GM21619 (cell line): ENCODE measurements around the gene PLA2G4B.
A peak's percentile ranks its signal among the peaks of the same experiment; 100 is the strongest.

ENCODE experiments used
- ATAC-seq: cut with Tn5 transposase; IDR thresholded peaks from one replicate; pipeline ENCODE4 v1.9.1; 2021; ENCODE audit not compliant: unreplicated experiment

PLA2G4B gene, protein sequence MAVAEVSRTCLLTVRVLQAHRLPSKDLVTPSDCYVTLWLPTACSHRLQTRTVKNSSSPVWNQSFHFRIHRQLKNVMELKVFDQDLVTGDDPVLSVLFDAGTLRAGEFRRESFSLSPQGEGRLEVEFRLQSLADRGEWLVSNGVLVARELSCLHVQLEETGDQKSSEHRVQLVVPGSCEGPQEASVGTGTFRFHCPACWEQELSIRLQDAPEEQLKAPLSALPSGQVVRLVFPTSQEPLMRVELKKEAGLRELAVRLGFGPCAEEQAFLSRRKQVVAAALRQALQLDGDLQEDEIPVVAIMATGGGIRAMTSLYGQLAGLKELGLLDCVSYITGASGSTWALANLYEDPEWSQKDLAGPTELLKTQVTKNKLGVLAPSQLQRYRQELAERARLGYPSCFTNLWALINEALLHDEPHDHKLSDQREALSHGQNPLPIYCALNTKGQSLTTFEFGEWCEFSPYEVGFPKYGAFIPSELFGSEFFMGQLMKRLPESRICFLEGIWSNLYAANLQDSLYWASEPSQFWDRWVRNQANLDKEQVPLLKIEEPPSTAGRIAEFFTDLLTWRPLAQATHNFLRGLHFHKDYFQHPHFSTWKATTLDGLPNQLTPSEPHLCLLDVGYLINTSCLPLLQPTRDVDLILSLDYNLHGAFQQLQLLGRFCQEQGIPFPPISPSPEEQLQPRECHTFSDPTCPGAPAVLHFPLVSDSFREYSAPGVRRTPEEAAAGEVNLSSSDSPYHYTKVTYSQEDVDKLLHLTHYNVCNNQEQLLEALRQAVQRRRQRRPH

GRCh38 chr15:41838400-41838897 is at the start of gene PLA2G4B:
Gene PLA2G4B, plus strand, starts transcription at chr15:41838847. Its CDS starts 67 bp downstream, at chr15:41838914.
- no peak for ATAC-seq

DNA sequence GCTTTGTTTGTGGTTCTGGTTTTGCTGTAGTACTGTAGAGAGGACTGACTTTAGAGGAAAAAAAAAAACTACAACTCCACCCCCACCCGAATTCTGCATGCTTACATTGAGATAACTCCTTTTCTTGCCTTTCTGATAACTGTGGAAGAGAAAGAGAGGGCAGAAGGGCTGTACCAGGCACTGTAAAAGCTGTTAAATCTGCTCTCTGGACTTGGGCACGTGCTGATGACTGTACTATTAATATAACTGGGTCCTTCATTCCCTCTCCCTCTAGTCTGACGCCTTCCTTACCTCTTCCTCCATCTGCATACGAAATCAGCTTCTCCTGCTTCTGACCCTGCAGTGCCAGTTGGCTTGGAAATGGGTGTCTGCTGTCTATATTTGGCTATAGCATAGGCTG is 49.4 kb upstream of the PLA2G4B start:
- ATAC-seq: no peak

DNA sequence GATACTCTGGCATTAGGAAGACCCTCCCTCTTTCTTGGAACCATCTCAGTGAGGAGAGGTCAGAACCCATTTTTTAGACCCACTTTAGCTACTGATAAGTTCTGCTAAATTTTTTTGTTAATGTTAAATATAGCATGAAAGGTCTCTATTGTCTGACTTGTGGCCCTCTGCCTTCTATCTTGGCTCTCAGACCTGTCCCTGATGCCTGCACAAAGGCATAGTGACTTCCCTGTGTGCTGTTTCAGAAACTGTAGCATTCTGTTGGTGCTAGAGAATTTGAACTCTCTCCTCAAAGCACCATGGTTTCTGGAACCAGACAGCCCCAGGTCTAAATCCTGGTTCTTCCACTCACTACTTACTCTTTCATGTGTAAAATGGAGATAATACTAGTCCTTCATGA is 49.0 kb upstream of the PLA2G4B start:
- no peak for ATAC-seq

DNA sequence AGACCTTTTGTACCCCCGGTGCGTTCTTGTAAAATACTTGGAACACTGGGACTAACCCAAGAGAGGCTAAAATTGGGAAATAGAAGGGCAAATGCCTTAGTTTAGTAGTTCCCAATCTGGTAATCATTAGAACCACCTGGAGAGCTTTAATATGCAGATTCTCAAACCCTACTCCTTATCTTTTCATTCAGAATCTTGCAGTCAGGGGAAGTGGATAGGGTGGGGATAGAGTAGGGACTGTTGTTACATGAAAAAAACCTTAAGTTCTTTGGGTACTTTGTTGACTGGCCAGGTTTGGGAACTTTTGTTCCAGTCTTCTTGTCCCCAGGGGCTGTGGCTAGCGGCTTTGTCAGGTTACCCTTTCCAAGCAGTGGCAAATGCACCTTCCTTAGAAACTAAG is 48.5 kb upstream of the PLA2G4B start:
- ATAC-seq: no peak

DNA sequence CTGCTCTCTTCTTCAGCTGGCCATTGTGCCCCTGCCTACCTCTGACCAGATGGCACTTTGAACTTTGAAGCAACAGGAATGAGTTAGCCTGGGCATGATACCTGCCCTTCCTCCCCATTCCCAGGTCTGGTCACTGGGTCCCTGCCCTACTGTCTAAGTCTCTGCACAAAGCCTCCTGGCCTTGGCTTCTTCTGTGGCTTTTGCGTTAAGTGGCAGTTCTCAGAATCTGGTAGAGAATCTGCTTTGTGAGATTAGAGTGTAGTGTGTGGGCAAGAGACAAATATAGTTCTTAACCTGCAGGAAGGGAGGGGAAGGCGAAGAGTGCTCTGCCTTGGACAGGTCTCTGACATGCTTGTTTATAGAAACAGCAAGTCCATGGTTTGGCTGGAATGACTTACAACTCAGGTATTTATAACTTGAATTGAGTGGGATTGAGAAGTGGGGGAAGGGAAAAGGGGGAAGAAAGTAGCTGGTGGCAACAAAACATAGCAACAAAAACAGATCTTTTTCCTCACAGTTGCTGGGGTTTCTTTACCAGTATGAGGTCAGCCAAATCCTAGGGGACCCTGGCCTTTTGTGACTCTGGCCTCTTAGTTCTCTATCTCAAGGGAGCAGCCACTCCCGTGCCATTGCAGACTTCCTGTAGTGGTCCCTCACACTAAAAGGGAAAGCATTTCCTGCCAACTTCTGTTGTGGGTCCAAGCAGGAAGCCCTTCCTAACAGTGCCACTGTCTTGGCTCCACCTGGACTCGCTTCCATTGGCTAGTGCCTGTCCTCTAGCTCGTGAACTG is 47.7 kb upstream of the PLA2G4B start:
- ATAC-seq: no peak

DNA sequence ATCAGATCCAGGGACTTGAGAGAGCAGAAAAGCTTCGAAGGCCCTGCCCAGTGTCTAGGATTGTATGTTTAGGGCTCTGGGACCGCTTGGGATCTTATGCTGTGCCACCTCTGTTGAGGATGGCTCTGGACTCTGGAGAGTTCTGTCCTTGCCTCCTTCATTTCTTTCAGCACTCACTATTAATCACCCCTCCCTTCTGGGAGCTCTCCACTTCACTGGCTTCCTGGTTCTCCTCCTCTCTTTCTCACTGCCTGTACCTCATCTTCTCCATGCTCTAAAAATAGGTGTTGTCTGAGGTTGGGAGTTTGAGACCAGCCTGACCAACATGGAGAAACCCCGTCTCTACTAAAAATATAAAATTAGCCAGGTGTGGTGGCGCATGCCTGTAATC is 47.1 kb upstream of the PLA2G4B start:
- no peak for ATAC-seq

GRCh38 chr15:41792000-41792637 is 46.5 kb upstream of the PLA2G4B start:
- ATAC-seq: no peak

DNA sequence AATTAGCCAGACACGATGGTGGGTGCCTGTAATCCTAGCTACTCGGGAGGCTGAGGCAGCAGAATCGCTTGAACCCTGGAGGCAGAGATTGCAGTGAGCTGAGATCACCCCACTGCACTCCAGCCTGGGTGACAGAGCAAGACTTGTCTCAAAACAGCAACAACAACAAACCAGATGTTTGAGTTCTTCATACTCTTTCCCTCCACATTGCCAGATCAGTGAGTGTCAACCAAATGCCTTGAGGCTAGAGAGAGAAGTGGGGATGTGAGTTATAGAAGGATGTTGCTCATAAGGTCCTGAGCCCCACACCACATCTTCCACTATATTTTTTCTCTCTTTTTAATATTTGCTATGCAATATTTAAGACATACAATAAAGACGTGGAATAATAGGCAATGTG is 44.6 kb upstream of the PLA2G4B start:
- ATAC-seq: no peak

DNA sequence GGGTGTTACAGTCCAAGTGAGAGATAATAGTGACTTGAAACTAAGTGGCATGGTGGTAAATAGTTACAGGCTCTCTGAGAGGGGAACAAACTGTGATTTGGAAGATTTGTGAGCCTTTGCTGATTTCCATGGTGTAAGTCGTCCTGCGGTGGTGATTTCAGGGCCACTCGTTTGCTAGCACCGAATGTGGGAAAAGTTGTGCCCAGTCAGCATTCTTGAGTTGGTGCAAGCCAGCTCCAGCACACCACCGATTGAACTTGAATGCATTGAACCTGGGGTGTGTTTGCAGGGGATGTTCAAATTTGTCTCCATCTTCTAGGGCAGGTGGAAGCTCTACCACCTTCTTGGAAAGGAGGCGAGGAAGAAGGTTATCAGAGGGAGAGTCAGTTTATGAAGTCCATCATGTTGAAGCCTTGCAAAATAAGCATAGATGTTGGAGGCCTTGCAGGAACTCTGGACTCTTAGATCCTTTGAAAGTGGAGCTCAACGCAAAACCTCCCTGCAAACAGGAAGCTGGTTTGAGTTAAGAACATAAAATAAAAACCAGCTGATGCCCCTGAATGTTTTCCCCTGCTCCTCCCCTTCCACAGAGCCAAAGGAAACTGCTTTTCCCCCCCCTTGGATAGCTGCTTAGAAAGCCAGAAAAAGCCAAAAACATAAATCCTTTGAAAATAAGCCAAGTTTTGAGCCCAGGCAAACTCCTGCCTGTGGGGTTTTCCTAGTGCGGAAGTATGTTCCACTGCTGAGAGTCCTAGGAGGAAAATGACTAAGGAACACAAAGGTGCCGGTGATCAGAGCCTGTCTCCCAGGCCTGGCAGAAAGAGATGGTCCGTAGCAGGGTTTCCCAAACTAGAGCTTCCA is 42.4 kb upstream of the PLA2G4B start:
- no peak for ATAC-seq

GRCh38 chr15:41797201-41797944 is 41.3 kb upstream of the PLA2G4B start:
- ATAC-seq: no peak

- peak; percentile 43 for ATAC-seq
These were observed 39.8 kb upstream of the PLA2G4B start for GRCh38 chr15:41798607-41799487.

DNA sequence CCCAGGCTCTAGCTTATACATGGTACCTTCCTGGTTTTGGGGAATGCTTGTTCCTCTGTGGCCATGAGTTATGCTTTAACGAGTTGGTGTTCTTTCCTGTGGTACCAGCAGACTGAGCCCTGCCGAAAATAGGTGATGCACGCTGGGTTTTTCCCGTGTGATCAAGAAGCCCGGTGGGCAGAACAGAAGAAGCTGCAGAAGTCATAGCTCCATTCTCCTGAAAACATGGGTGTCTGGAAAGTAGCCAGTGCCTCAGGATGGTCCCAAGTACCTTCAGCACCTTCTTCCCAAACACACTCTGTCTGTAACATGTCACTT is 39.2 kb upstream of the PLA2G4B start:
- ATAC-seq: peak; percentile 50

GRCh38 chr15:41801185-41801584 is 37.5 kb upstream of the PLA2G4B start:
- ATAC-seq: no peak

- ATAC-seq: no peak
These were observed 36.7 kb upstream of the PLA2G4B start for GRCh38 chr15:41801850-41802455.

DNA sequence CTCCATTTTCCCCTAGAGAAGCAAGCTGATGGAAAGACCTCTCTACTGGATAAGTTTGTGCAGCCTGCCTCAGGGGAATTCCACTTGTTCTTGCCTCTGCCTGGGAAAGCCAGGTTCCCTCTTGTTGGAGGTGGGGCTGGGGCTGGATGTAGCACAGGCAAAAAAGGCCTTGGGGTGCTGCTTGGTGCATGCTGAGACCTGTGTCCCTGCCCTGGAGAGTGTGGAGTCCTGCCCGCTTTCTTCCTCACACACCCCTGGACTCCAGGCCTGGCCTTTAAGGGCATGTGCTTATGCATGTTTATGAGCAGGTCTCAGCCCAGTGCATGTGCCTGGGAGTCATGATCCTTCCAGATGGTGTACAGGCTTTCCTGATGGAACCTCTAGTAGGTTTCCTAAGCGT is 34.3 kb upstream of the PLA2G4B start:
- no peak for ATAC-seq

DNA sequence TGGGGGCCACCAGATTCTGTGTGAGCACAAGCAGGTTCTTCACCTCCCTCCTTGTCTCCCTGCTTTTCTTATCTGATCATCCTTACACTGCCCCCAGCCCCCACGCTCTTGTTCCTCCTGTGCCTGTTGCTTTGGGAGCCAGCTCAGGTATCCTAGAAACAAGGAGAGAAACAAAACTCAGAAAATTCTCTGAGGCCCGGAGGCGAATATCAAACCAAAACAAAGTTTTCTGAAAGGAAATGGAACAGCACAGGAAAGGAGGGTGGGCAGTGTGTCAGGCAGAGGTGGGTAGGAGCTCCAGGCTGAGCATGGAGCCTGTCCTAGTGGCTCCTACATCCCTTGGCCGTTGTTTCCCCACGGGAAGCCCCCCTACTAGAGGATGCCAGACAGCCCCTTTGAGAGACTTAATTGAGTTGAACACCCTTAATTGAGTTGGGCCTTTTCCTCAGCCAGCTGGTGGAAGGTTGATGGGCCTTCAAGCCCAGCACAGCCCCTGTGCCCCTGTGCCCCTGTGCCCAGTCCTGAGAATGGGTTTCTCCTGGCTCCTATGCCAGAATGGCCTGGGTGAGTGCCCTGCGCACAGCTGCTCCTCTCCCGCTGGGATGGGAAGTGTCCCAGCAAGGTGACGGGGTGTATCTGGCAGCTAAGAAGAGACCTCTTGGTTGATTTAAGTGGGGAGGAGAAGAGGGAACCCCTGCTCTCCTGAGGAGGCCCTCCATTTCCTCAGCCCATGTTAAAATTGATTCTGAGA is 33.6 kb upstream of the PLA2G4B start:
- no peak for ATAC-seq

DNA sequence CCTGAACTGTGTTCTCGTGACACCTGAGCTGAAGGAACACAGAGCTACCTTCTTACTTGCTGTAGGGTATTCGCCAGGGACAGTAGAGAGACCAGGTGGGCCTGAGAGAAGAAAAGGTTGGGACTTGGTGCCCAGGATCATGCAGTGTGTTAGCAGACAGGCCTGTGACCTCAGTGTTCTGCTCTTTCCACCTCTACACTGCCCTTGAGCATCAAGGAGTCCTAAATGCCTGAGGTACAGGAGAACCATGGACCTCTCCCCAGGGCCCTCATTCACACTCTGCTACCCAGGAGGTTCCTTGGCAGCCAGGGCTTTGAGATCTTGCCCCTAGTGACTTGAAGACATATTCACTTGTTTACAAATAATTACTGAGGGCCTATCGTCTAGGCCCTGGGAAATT is 32.9 kb upstream of the PLA2G4B start:
- ATAC-seq: no peak
